ENCODE data around the gene AFF1. TPM values are rescaled to one million over a fixed set of nuclear protein-coding genes. Genes with fewer than 3 reads are reported as not detected.

The AFF1 gene
- total RNA-seq, 1 experiment from 2014 or later: 37.7 TPM

GRCh38 chr4:86961116-86961515 is 26.3 kb downstream of the AFF1 start:
- Mint-ChIP-seq H3K36me3 (ENCODE audit: insufficient read depth, unreplicated experiment) (no peaks in the 10 kb centered on the region), H3K4me3 (ENCODE audit: low read depth, unreplicated experiment) (no peak overlapping the region), H3K9me3 (ENCODE audit: low read depth, unreplicated experiment) (no peaks in the 10 kb centered on the region), H3K27me3 (ENCODE audit: unreplicated experiment) (no peaks in the 10 kb centered on the region), H3K4me1 (ENCODE audit: low read depth, unreplicated experiment) (peaks cover 7% of the 10 kb centered on the region), H3K27ac (ENCODE audit: unreplicated experiment) (no peak overlapping the region)
- no peak for DNase-seq
- intact Hi-C loops (cut with micrococcal nuclease; ENCODE audit: unreplicated experiment): no loop called here
- no TSS peak for BruUV-seq (replicated peaks)
- TF ChIP-seq CTCF (IDR thresholded peaks at IDR 0.05; ENCODE audit: unreplicated experiment): no peak
- CTCF ChIA-PET: no interaction called here

- Mint-ChIP-seq H3K4me1 (ENCODE audit: low read depth, unreplicated experiment) (peaks cover 7% of the 10 kb centered on the region), H3K9me3 (ENCODE audit: low read depth, unreplicated experiment) (no peaks in the 10 kb centered on the region), H3K36me3 (ENCODE audit: insufficient read depth, unreplicated experiment) (no peaks in the 10 kb centered on the region), H3K27ac (ENCODE audit: unreplicated experiment) (no peak overlapping the region), H3K27me3 (ENCODE audit: unreplicated experiment) (no peaks in the 10 kb centered on the region), H3K4me3 (ENCODE audit: low read depth, unreplicated experiment) (no peak overlapping the region)
- no peak for DNase-seq
- TF ChIP-seq CTCF (IDR thresholded peaks at IDR 0.05; ENCODE audit: unreplicated experiment): no peak
- intact Hi-C loops (cut with micrococcal nuclease; ENCODE audit: unreplicated experiment): no loop called here
- no TSS peak for BruUV-seq (replicated peaks)
- CTCF ChIA-PET: no interaction called here
Observed at GRCh38 chr4:86961605-86962295, 26.9 kb downstream of the AFF1 start.

GRCh38 chr4:86963697-86964096 is 28.9 kb downstream of the AFF1 start:
- CTCF ChIA-PET: no interaction called here
- no peak for DNase-seq
- H3K9me3 Mint-ChIP-seq (ENCODE audit: low read depth, unreplicated experiment): no peaks in the 10 kb centered on the region
- H3K36me3 Mint-ChIP-seq (ENCODE audit: insufficient read depth, unreplicated experiment): no peaks in the 10 kb centered on the region
- no peak overlapping the region for H3K27ac Mint-ChIP-seq (ENCODE audit: unreplicated experiment)
- intact Hi-C loops (cut with micrococcal nuclease; ENCODE audit: unreplicated experiment): no loop called here
- no peak overlapping the region for H3K4me3 Mint-ChIP-seq (ENCODE audit: low read depth, unreplicated experiment)
- H3K27me3 Mint-ChIP-seq (ENCODE audit: unreplicated experiment): no peaks in the 10 kb centered on the region
- no TSS peak for BruUV-seq (replicated peaks)
- no peak for TF ChIP-seq CTCF (IDR thresholded peaks at IDR 0.05; ENCODE audit: unreplicated experiment)
- peaks cover 7% of the 10 kb centered on the region for H3K4me1 Mint-ChIP-seq (ENCODE audit: low read depth, unreplicated experiment)

- no TSS peak for BruUV-seq (replicated peaks)
- no peak for DNase-seq
- no peaks in the 10 kb centered on the region for H3K9me3 Mint-ChIP-seq (ENCODE audit: low read depth, unreplicated experiment)
- no peak overlapping the region for H3K4me3 Mint-ChIP-seq (ENCODE audit: low read depth, unreplicated experiment)
- CTCF ChIA-PET: no interaction called here
- no peaks in the 10 kb centered on the region for H3K27me3 Mint-ChIP-seq (ENCODE audit: unreplicated experiment)
- TF ChIP-seq CTCF (IDR thresholded peaks at IDR 0.05; ENCODE audit: unreplicated experiment): no peak
- peaks cover 9% of the 10 kb centered on the region for H3K4me1 Mint-ChIP-seq (ENCODE audit: low read depth, unreplicated experiment)
- intact Hi-C loops (cut with micrococcal nuclease; ENCODE audit: unreplicated experiment): no loop called here
- no peaks in the 10 kb centered on the region for H3K36me3 Mint-ChIP-seq (ENCODE audit: insufficient read depth, unreplicated experiment)
- no peak overlapping the region for H3K27ac Mint-ChIP-seq (ENCODE audit: unreplicated experiment)
Observed at GRCh38 chr4:86965019-86965976, 30.5 kb downstream of the AFF1 start.
